ENCODE measurements around the gene STRBP.

DNA sequence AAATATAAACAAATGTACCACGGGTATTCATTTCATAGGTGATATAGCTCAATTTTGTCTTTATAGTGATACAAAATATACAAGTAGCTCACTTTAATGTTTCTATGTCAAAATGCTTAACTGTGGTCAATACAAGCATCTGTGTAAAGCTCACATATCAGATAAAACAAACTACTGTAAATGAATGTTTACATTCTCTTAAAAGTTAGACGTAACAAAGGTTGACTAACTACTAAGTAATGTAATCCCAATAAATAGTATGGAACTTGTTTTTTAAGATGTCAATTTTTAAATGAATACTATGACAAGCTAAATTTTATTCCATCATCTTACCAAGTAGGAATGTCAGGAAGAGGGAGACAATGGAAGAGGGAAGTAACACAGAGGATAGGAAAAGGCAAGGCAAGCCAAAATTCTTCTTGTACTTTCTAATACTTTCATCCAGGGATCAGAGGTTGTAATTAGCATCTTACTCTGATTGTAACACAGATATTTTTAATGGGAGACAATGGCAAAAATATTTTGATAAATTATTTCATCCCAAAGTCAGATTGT, 105.5 kb downstream of the STRBP start:
- no peak for TF ChIP-seq POLR2AphosphoS5 (IDR thresholded peaks at IDR 0.05; ENCODE audit: low read depth, low read length)
- TF ChIP-seq, protein P1, sequence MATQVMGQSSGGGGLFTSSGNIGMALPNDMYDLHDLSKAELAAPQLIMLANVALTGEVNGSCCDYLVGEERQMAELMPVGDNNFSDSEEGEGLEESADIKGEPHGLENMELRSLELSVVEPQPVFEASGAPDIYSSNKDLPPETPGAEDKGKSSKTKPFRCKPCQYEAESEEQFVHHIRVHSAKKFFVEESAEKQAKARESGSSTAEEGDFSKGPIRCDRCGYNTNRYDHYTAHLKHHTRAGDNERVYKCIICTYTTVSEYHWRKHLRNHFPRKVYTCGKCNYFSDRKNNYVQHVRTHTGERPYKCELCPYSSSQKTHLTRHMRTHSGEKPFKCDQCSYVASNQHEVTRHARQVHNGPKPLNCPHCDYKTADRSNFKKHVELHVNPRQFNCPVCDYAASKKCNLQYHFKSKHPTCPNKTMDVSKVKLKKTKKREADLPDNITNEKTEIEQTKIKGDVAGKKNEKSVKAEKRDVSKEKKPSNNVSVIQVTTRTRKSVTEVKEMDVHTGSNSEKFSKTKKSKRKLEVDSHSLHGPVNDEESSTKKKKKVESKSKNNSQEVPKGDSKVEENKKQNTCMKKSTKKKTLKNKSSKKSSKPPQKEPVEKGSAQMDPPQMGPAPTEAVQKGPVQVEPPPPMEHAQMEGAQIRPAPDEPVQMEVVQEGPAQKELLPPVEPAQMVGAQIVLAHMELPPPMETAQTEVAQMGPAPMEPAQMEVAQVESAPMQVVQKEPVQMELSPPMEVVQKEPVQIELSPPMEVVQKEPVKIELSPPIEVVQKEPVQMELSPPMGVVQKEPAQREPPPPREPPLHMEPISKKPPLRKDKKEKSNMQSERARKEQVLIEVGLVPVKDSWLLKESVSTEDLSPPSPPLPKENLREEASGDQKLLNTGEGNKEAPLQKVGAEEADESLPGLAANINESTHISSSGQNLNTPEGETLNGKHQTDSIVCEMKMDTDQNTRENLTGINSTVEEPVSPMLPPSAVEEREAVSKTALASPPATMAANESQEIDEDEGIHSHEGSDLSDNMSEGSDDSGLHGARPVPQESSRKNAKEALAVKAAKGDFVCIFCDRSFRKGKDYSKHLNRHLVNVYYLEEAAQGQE (IDR thresholded peaks at IDR 0.05; ENCODE audit: insufficient read depth in 1 of 2, low read depth in 2 of 2, low read length in 2 of 2): no peak

Data from PFSK-1 (cell line).